GM23248 (cell line): ENCODE data around the gene MYLK2.

Experiments used
- EZH2 ChIP-seq: fragments of 200-600 bp; sonication (generic); IDR thresholded peaks from 2 replicates; pipeline ENCODE4 v1.6.1; 2018; ENCODE audit warnings: antibody characterized with exemption, mild to moderate bottlenecking; ENCODE audit not compliant: insufficient read depth, poor library complexity, severe bottlenecking
- EZH2phosphoT487 ChIP-seq: fragments of 200-600 bp; sonication (generic); IDR thresholded peaks from 2 replicates; pipeline ENCODE4 v1.6.1; 2018; ENCODE audit warnings: antibody characterized with exemption, moderate library complexity, mild to moderate bottlenecking, low read depth; ENCODE audit not compliant: insufficient read depth

GRCh38 chr20:31820228-31820627 is 1.1 kb downstream of the MYLK2 start:
- TF ChIP-seq EZH2 (no peak), EZH2phosphoT487 (no peak)
